OCI-M2 (cell line): ENCODE measurements around the gene UCK1.
"Not testable (repeated sequence)": the region's sequence is repeated elsewhere in the genome, so short reads cannot be mapped to it uniquely, and the experiment has no call there.

ENCODE experiments used
- DNase-seq: peaks from one replicate; lab custom pipeline; 2025; ENCODE audit not compliant: unreplicated experiment; lab: John Stamatoyannopoulos, UW

The UCK1 gene

GRCh38 chr9:131523451-131524435 is 7.3 kb downstream of the UCK1 start:
- no peak for DNase-seq

- DNase-seq, result no peak
Observed at GRCh38 chr9:131523086-131523388, 8.0 kb downstream of the UCK1 start.

GRCh38 chr9:131522257-131523085 is 8.6 kb downstream of the UCK1 start:
- no peak for DNase-seq

- no peak for DNase-seq
Observed at GRCh38 chr9:131521822-131522221, 9.2 kb downstream of the UCK1 start.

- DNase-seq, result no peak
Observed at GRCh38 chr9:131521203-131521602, 9.9 kb downstream of the UCK1 start.

GRCh38 chr9:131520503-131520902 is 10.6 kb downstream of the UCK1 start:
- DNase-seq, result no peak

- no peak for DNase-seq
Observed at GRCh38 chr9:131518553-131518952, 12.5 kb downstream of the UCK1 start.

- DNase-seq, result no peak
Observed at GRCh38 chr9:131517761-131518190, 13.3 kb downstream of the UCK1 start.

GRCh38 chr9:131516930-131517329 is 14.1 kb downstream of the UCK1 start:
- no peak for DNase-seq

GRCh38 chr9:131516100-131516499 is 15.0 kb downstream of the UCK1 start:
- no peak for DNase-seq

- not testable (repeated sequence) for DNase-seq
Observed at GRCh38 chr9:131515559-131516031, 15.5 kb downstream of the UCK1 start.

GRCh38 chr9:131513177-131513576 is 17.9 kb downstream of the UCK1 start:
- no peak for DNase-seq

- DNase-seq, result no peak
Observed at GRCh38 chr9:131511880-131512279, 19.2 kb downstream of the UCK1 start.

GRCh38 chr9:131511416-131511815 is 19.6 kb downstream of the UCK1 start:
- no peak for DNase-seq

GRCh38 chr9:131505012-131505411 is 26.1 kb downstream of the UCK1 start:
- DNase-seq, result no peak

- no peak for DNase-seq
Observed at GRCh38 chr9:131503626-131504465, 27.2 kb downstream of the UCK1 start.

- no peak for DNase-seq
Observed at GRCh38 chr9:131502781-131503625, 28.1 kb downstream of the UCK1 start, which contains the start of gene POMT1. TSS of gene POMT1 (plus strand) at chr9:131502918. CDS start at chr9:131504219, 1,301 bp downstream.

- no peak for DNase-seq
Observed at GRCh38 chr9:131500939-131501541, 30.0 kb downstream of the UCK1 start.

GRCh38 chr9:131500377-131500776 is 30.7 kb downstream of the UCK1 start:
- no peak for DNase-seq
